Urothelium cell line (cell line): ENCODE results near the gene NDUFB10.
"Not testable (repeated sequence)": the region's sequence is repeated elsewhere in the genome, so short reads cannot be mapped to it uniquely, and the experiment has no call there.

ENCODE experiments used
- DNase-seq: peaks from one replicate; pipeline ENCODE4 v3.0.0; 2011; ENCODE audit warnings: low spot score, mixed read lengths
- FAIRE-seq: peaks from 2 replicates; lab custom pipeline; 2011; peaks lifted over from hg19 to GRCh38; lab: Jason Lieb, UNC

NDUFB10 gene

GRCh38 chr16:1959269-1960039, at the start of gene NDUFB10:
Gene NDUFB10 (plus strand): TSS chr16:1959538. CDS start chr16:1959625, 87 bp downstream.
- DNase-seq (peak; percentile 94), FAIRE-seq (peak; percentile 94)

- DNase-seq, result no peak
- no peak for FAIRE-seq
These were observed 49.6 kb upstream of the NDUFB10 start for GRCh38 chr16:1909561-1910231.

- DNase-seq (no peak), FAIRE-seq (no peak)
These were observed 47.7 kb upstream of the NDUFB10 start for GRCh38 chr16:1911467-1912214.

GRCh38 chr16:1912215-1912543, 47.2 kb upstream of the NDUFB10 start:
- FAIRE-seq (no peak), DNase-seq (no peak)

GRCh38 chr16:1913327-1914083, 45.8 kb upstream of the NDUFB10 start:
- no peak for FAIRE-seq
- no peak for DNase-seq

GRCh38 chr16:1914084-1914608, 45.2 kb upstream of the NDUFB10 start:
- FAIRE-seq, result no peak

GRCh38 chr16:1914988-1915387, 44.4 kb upstream of the NDUFB10 start:
- FAIRE-seq (no peak), DNase-seq (no peak)

More at GRCh38 chr16:1914084-1914608, 45.2 kb upstream of the NDUFB10 start:
- DNase-seq, result no peak

GRCh38 chr16:1915732-1916639, 43.4 kb upstream of the NDUFB10 start:
- FAIRE-seq (no peak), DNase-seq (no peak)

- DNase-seq, result no peak
- no peak for FAIRE-seq
These were observed 42.7 kb upstream of the NDUFB10 start for GRCh38 chr16:1916640-1916990.

GRCh38 chr16:1917056-1917664, 42.2 kb upstream of the NDUFB10 start:
- no peak for DNase-seq
- no peak for FAIRE-seq

GRCh38 chr16:1917665-1918350, 41.5 kb upstream of the NDUFB10 start:
- DNase-seq, result no peak
- no peak for FAIRE-seq

GRCh38 chr16:1918351-1919326, 40.7 kb upstream of the NDUFB10 start, which contains the start of gene HS3ST6:
Gene HS3ST6 (minus strand): TSS chr16:1918415. CDS start chr16:1918323, 92 bp downstream.
- DNase-seq (peak; percentile 52), FAIRE-seq (no peak)

GRCh38 chr16:1919327-1919998, 39.9 kb upstream of the NDUFB10 start:
- no peak for DNase-seq
- no peak for FAIRE-seq

GRCh38 chr16:1920122-1920521, 39.2 kb upstream of the NDUFB10 start:
- FAIRE-seq, result peak; percentile 50
- not testable (repeated sequence) for DNase-seq

- FAIRE-seq, result no peak
These were observed 38.6 kb upstream of the NDUFB10 start for GRCh38 chr16:1920727-1921171.

GRCh38 chr16:1922357-1922756, 37.0 kb upstream of the NDUFB10 start:
- DNase-seq, result no peak
- FAIRE-seq, result no peak

More at GRCh38 chr16:1920727-1921171, 38.6 kb upstream of the NDUFB10 start:
- peak; percentile 72 for DNase-seq
